Ovary (tissue), 9 donors: Measurements from ENCODE around the gene CNKSR3. TPM values are rescaled to one million over a fixed set of nuclear protein-coding genes. Genes with fewer than 3 reads are reported as not detected.
"Not testable (repeated sequence)": the region's sequence is repeated elsewhere in the genome, so short reads cannot be mapped to it uniquely, and the experiment has no call there.

Source experiments
- DNase-seq, 5 donors: peaks; one replicate each; pipeline ENCODE4 v3.0.0-alpha.2; 2019 to 2020
- H3K27ac ChIP-seq, 2 donors: fragments of 200-600 bp; one replicate each; pipeline versions ENCODE4 v1.5.1 to v1.8.0; 2019 to 2022
- H3K27me3 ChIP-seq: fragments of 200-600 bp; one replicate; pipeline ENCODE4 v1.8.0; 2022
- H3K36me3 ChIP-seq: fragments of 200-600 bp; sonication (generic); one replicate; pipeline ENCODE4 v1.5.1; 2019
- H3K4me1 ChIP-seq: one replicate; pipeline ENCODE4 v1.8.1; 2013; ENCODE audit warnings: mild to moderate bottlenecking, moderate library complexity; ENCODE audit not compliant: insufficient read depth
- H3K4me3 ChIP-seq: fragments of 200-600 bp; sonication (generic); one replicate; pipeline ENCODE4 v1.5.1; 2017
- H3K9me3 ChIP-seq, 2 donors: fragments of 200-600 bp in 1 of 2; sonication (generic) in 1 of 2; one replicate each; pipeline versions ENCODE4 v1.5.1 to v1.8.1; 2013 to 2019; ENCODE audit warnings: mild to moderate bottlenecking in 1 of 2, moderate library complexity in 1 of 2
- CTCF ChIP-seq, 3 donors: fragments of 450-650 bp in 2 of 3; fragments of 200-600 bp in 1 of 3; IDR thresholded peaks; one replicate each; pipeline versions ENCODE4 v1.5.1 to v1.8.0; 2016 to 2022; ENCODE audit warnings: antibody characterized with exemption in 3 of 3, mild to moderate bottlenecking in 1 of 3
- EP300 ChIP-seq: sonication (generic); formaldehyde crosslinking; IDR thresholded peaks from one replicate; pipeline ENCODE4 v1.6.1; 2017; ENCODE audit warnings: antibody characterized with exemption
- POLR2A ChIP-seq: fragments of 450-650 bp; IDR thresholded peaks from one replicate; pipeline ENCODE4 v1.6.1; 2017; ENCODE audit warnings: antibody characterized with exemption, mild to moderate bottlenecking, moderate library complexity
- WGBS, 3 donors: extraction: QIAGEN DNeasy Blood & Tissue Kit in 1 of 3; methylation state at CpG; one replicate each; pipeline versions ENCODE4 v1.1.5 to v1.1.7; 2013 to 2017; 5-methylcytosine and 5-hydroxymethylcytosine counted together
- intact Hi-C, 4 donors: fragments of 100-400 bp; cut with DNase I; formaldehyde crosslinking; loops; one replicate each; pipeline versions ENCODE4 v1.11.0 to v1.15.1; 2022 to 2023
- polyA plus RNA-seq, 2 donors: library from polyadenylated mRNA; stranded (reverse); fragments of 200-250 nt in 1 of 2; fragments of 350-450 nt in 1 of 2; fragmentation: Illumina TruSeq in 1 of 2; extraction: RNeasy Lipid Tissue Mini Kit (QIAGEN cat#74804) in 1 of 2; gene quantifications; one replicate each; pipeline ENCODE4 v1.2.3, GENCODE V29; 2013 to 2014
- total RNA-seq, 7 donors: library from RNA; depleted of rRNA in 2 of 7; stranded (reverse); fragments of >200 nt in 2 of 7; fragmentation: NEBNext Ultra II Directional in 3 of 7; extraction: Animal tissue kit (Norgen Biotek cat#: 25700) in 3 of 7; gene quantifications; one replicate each; pipeline versions ENCODE4 v1.1.0 to v1.2.4, GENCODE V29; 2016 to 2023
- donor health status: DM: no; HTN: no; CAD: no; lungs with moderate emphysema.
- donor health status: DM: no; HTN: no; CAD: no.
- donor health status: Bipolar disorder and iron deficiency.
- donor health status: DM: yes; HTN: yes; CAD: no.
- donor health status: DM: no; HTN: no; CAD: no.
- donor health status: DM: yes; HTN: yes; CAD: no.

CNKSR3 gene
- total and polyA plus RNA-seq, 9 donors: 8.6 to 16.7 (median 13.4) TPM

DNA sequence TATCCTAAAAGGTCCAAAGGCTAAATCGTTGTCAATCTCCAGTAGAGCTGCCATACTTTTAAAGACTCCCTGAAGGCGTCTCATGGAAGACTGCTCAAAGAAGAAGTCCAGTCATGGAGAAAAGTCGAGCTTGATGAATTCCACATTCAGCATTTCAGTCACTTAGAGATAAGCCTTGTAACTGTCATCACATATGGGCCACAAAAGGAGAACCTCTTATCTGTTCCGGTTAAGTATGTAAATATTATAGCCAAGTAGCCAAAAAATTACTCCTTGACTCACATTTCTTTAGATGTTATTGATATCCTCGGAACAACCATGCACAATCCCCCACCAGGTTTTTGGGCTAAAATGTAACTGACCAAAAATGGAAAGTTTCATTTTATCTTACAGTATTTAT lies 9.8 kb upstream of the CNKSR3 start:
- H3K4me1 ChIP-seq: peaks cover 2% of the 10 kb centered on the region
- no peak overlapping the region for H3K4me3 ChIP-seq
- TF ChIP-seq CTCF (IDR thresholded peaks at IDR 0.05) (no peak), EP300 (no peak), POLR2A (no peak)
- DNase-seq: no peak
- WGBS, 3 donors: 38 to 60% (median 48%) methylated on average over 5 of the region's 5 CpGs
- no peaks in the 10 kb centered on the region for H3K27me3 ChIP-seq
- no peaks in the 10 kb centered on the region for H3K9me3 ChIP-seq
- intact Hi-C loops: no loop called here
- H3K36me3 ChIP-seq: no peaks in the 10 kb centered on the region
- no peak overlapping the region for H3K27ac ChIP-seq

DNA sequence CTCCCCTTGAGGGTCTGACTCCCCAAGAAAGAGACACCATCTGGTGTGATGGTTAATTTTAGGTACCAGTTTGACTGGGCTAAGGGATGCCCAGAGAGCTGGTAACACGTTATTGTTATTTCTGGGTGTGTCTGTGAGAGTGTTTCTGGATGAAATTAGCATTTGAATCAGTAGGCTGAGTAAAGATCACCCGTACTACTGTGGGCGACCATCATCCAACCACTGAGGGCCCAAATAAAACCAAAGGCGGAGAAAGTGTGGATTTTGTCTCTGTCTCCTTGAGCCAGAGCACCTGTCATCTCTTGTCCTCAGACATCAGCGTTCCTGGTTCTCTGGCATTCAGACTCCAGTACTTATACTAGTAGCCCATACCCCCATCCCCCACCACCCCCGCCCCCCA lies 7.9 kb upstream of the CNKSR3 start:
- no peaks in the 10 kb centered on the region for H3K36me3 ChIP-seq
- TF ChIP-seq POLR2A: no peak
- no peak for TF ChIP-seq CTCF (IDR thresholded peaks at IDR 0.05)
- TF ChIP-seq EP300: no peak
- peaks cover 2% of the 10 kb centered on the region for H3K4me1 ChIP-seq
- H3K27me3 ChIP-seq: no peaks in the 10 kb centered on the region
- no peak overlapping the region for H3K27ac ChIP-seq
- 82 to 90% (median 85%) methylated on average over 5 to 6 of the region's 6 CpGs for WGBS, 3 donors
- no peaks in the 10 kb centered on the region for H3K9me3 ChIP-seq
- H3K4me3 ChIP-seq: no peak overlapping the region
- intact Hi-C loops: loop anchor here in 2 of 4 donors (10.0 kb wide), 2 partner anchors 104 to 216 kb away; partner anchors contain the start of gene SCAF8 (in 1 of the 2)
- no peak for DNase-seq

- intact Hi-C loops: loop anchor here in 2 of 4 donors (10.0 kb wide), 2 partner anchors 101 to 219 kb away; partner anchors contain the start of gene SCAF8 (in 1 of the 2)
- H3K9me3 ChIP-seq: no peaks in the 10 kb centered on the region
- DNase-seq: no peak
- H3K4me3 ChIP-seq: no peak overlapping the region
- H3K27ac ChIP-seq: peak overlapping the region; percentile 4 to 63
- H3K27me3 ChIP-seq: no peaks in the 10 kb centered on the region
- peaks cover 5% of the 10 kb centered on the region for H3K4me1 ChIP-seq
- no peak for TF ChIP-seq EP300
- TF ChIP-seq POLR2A: no peak
- TF ChIP-seq CTCF (IDR thresholded peaks at IDR 0.05): no peak
- WGBS, 3 donors: 81 to 84% (median 83%) methylated on average over 5 of the region's 5 CpGs
- H3K36me3 ChIP-seq: no peaks in the 10 kb centered on the region
Measured at GRCh38 chr6:154516276-154516675, 5.8 kb upstream of the CNKSR3 start.

DNA sequence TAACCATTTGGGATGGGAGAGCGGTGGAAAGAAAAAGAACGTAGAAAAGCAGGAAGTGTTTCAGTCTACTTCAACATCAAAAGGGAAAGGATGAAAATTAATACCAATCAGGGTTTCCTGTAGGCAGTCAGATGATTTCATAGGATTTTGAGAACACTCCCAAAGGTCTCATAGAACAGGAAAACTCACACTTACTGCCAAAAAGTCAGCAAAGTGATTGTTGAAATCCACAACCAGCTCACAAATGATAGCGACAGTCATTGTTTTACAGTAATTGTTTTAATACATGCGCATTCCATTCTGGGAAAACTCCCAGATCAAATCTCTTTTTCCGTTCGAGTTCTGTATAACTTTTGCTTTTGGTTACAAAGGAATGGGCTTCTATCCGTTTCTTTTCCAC lies 5.3 kb upstream of the CNKSR3 start:
- no peak for DNase-seq
- Histone ChIP-seq H3K4me1 (peaks cover 5% of the 10 kb centered on the region), H3K27me3 (no peaks in the 10 kb centered on the region), H3K27ac (peak overlapping the region; percentile 4 to 63), H3K36me3 (no peaks in the 10 kb centered on the region), H3K4me3 (peak overlapping the region; percentile 2), H3K9me3 (no peaks in the 10 kb centered on the region)
- WGBS, 3 donors: 2 to 23% (median 4%) methylated on average over 7 of the region's 7 CpGs
- intact Hi-C loops: loop anchor here in 2 of 4 donors (10.0 kb wide), 2 partner anchors 101 to 219 kb away; partner anchors contain the start of gene SCAF8 (in 1 of the 2)
- TF ChIP-seq EP300 (no peak), POLR2A (no peak), CTCF (IDR thresholded peaks at IDR 0.05) (no peak)

DNA sequence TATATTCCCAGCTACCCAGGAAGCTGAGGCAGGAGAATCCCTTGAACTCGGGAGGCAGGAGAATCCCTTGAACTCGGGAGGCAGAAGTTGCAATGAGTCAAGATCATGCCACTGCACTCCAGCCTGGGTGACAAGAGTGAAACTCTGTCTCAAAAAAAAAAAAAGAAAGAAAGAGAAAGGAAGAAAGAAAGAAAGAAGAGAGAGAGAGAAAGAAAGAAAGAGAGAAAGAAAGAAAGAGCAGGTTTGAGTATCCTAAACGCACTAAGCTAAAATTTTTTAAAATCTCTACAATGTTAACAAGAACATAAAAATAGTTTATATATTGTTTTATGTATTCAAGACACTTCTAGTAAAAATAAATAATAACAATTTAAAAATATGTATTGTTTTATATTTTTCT lies 4.6 kb upstream of the CNKSR3 start:
- intact Hi-C loops: loop anchor here in 2 of 4 donors (10.0 kb wide), 2 partner anchors 100 to 220 kb away; partner anchors contain the start of gene SCAF8 (in 1 of the 2)
- not testable (repeated sequence) for H3K27me3 ChIP-seq, H3K36me3 ChIP-seq, H3K4me1 ChIP-seq, H3K9me3 ChIP-seq, DNase-seq, H3K4me3 ChIP-seq, H3K27ac ChIP-seq
- WGBS, 3 donors: 87 to 92% (median 88%) methylated on average over 3 of the region's 3 CpGs
